ENCODE data around the gene VPS37B.
A peak's percentile ranks its signal among the peaks of the same experiment; 100 is the strongest.

VPS37B gene

DNA sequence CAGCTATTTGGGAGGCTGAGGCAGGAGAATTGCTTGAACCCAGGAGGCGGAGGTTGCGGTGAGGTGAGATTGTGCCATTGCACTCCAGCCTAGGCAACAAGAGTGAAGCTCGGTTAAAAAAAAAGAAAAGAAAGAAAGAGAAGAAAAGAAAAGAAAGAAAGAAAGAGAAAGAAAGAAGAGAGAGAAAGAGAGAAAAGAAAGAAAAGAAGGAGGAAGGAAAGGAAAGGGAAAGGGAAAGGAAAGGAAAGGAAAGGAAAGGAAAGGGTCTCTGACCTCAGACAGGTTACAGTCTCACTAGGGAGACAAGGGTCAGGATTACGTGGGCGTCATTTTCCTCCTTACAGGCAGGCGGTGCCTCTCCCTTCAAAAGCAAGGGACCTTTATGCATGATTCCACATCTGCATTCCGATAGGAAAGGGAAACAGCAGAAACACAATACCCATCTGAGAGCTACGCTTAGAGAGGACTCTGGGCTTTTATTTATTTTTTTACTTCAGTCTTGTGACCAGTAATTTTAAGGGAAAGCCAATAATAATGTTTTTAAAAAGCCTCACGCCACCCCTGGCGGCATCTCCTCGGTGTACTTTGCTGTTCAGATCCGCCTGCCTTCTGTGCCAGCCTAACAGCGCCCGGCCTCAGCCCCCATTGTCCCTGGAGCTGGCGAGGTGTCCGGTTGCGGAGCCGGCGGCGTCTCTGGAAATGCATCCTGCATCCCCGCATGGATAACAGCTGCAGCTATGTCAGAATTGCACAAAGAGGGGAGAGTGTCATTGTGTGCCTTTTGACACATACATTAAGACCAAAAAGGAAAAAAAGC lies 61.6 kb downstream of the VPS37B start (continued):
- TF ChIP-seq, protein P1, sequence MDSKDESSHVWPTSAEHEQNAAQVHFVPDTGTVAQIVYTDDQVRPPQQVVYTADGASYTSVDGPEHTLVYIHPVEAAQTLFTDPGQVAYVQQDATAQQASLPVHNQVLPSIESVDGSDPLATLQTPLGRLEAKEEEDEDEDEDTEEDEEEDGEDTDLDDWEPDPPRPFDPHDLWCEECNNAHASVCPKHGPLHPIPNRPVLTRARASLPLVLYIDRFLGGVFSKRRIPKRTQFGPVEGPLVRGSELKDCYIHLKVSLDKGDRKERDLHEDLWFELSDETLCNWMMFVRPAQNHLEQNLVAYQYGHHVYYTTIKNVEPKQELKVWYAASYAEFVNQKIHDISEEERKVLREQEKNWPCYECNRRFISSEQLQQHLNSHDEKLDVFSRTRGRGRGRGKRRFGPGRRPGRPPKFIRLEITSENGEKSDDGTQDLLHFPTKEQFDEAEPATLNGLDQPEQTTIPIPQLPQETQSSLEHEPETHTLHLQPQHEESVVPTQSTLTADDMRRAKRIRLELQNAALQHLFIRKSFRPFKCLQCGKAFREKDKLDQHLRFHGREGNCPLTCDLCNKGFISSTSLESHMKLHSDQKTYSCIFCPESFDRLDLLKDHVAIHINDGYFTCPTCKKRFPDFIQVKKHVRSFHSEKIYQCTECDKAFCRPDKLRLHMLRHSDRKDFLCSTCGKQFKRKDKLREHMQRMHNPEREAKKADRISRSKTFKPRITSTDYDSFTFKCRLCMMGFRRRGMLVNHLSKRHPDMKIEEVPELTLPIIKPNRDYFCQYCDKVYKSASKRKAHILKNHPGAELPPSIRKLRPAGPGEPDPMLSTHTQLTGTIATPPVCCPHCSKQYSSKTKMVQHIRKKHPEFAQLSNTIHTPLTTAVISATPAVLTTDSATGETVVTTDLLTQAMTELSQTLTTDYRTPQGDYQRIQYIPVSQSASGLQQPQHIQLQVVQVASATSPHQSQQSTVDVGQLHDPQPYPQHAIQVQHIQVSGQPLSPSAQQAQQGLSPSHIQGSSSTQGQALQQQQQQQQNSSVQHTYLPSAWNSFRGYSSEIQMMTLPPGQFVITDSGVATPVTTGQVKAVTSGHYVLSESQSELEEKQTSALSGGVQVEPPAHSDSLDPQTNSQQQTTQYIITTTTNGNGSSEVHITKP (tag by site-specific recombination; IDR thresholded peaks at IDR 0.05) = peak; percentile 85
- TF ChIP-seq SP2 (tag by site-specific recombination; IDR thresholded peaks at IDR 0.05) (peak; percentile 27; the same call in 1 of the 2 replicates), ZXDB (tag by site-specific recombination; IDR thresholded peaks at IDR 0.05) (peak; percentile 56; the same call in 1 of the 2 replicates), ATF2 (tag by site-specific recombination; IDR thresholded peaks at IDR 0.05; ENCODE audit: low read depth) (no peak), GLIS1 (tag by site-specific recombination; IDR thresholded peaks at IDR 0.05) (0 out of 2 replicates have a peak, but pooled peaks have one; percentile 12), KLF8 (tag by site-specific recombination; IDR thresholded peaks at IDR 0.05) (peak; percentile 41; the same call in 1 of the 2 replicates), ZNF274 (IDR thresholded peaks at IDR 0.05; ENCODE audit: low read length) (no peak), ZNF274 (tag by site-specific recombination; IDR thresholded peaks at IDR 0.05; ENCODE audit: borderline replicate concordance) (no peak), WT1 (tag by site-specific recombination; IDR thresholded peaks at IDR 0.05) (peak; percentile 62), REST (tag by site-specific recombination; IDR thresholded peaks at IDR 0.05) (no peak), ZNF394 (tag by site-specific recombination; IDR thresholded peaks at IDR 0.05; ENCODE audit: borderline replicate concordance) (no peak), ZNF692 (tag by site-specific recombination; IDR thresholded peaks at IDR 0.05) (no peak), ZNF266 (tag by site-specific recombination; IDR thresholded peaks at IDR 0.05; ENCODE audit: low read depth) (no peak)
- TF ChIP-seq, protein P2, sequence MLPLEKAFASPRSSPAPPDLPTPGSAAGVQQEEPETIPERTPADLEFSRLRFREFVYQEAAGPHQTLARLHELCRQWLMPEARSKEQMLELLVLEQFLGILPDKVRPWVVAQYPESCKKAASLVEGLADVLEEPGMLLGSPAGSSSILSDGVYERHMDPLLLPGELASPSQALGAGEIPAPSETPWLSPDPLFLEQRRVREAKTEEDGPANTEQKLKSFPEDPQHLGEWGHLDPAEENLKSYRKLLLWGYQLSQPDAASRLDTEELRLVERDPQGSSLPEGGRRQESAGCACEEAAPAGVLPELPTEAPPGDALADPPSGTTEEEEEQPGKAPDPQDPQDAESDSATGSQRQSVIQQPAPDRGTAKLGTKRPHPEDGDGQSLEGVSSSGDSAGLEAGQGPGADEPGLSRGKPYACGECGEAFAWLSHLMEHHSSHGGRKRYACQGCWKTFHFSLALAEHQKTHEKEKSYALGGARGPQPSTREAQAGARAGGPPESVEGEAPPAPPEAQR (tag by site-specific recombination; IDR thresholded peaks at IDR 0.05) = 0 out of 2 replicates have a peak, but pooled peaks have one; percentile 25
- TF ChIP-seq, protein P3, sequence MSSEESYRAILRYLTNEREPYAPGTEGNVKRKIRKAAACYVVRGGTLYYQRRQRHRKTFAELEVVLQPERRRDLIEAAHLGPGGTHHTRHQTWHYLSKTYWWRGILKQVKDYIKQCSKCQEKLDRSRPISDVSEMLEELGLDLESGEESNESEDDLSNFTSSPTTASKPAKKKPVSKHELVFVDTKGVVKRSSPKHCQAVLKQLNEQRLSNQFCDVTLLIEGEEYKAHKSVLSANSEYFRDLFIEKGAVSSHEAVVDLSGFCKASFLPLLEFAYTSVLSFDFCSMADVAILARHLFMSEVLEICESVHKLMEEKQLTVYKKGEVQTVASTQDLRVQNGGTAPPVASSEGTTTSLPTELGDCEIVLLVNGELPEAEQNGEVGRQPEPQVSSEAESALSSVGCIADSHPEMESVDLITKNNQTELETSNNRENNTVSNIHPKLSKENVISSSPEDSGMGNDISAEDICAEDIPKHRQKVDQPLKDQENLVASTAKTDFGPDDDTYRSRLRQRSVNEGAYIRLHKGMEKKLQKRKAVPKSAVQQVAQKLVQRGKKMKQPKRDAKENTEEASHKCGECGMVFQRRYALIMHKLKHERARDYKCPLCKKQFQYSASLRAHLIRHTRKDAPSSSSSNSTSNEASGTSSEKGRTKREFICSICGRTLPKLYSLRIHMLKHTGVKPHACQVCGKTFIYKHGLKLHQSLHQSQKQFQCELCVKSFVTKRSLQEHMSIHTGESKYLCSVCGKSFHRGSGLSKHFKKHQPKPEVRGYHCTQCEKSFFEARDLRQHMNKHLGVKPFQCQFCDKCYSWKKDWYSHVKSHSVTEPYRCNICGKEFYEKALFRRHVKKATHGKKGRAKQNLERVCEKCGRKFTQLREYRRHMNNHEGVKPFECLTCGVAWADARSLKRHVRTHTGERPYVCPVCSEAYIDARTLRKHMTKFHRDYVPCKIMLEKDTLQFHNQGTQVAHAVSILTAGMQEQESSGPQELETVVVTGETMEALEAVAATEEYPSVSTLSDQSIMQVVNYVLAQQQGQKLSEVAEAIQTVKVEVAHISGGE (tag by site-specific recombination; conservative IDR thresholded peaks at IDR 0.05; ENCODE audit: low read depth) = peak; percentile 39; the same call in 1 of the 2 replicates
- TF ChIP-seq, protein P4, sequence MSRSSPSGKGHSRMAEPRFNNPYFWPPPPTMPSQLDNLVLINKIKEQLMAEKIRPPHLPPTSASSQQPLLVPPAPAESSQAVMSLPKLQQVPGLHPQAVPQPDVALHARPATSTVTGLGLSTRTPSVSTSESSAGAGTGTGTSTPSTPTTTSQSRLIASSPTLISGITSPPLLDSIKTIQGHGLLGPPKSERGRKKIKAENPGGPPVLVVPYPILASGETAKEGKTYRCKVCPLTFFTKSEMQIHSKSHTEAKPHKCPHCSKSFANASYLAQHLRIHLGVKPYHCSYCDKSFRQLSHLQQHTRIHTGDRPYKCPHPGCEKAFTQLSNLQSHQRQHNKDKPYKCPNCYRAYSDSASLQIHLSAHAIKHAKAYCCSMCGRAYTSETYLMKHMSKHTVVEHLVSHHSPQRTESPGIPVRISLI (tag by site-specific recombination; IDR thresholded peaks at IDR 0.05) = no peak

All from HEK293 (cell line).